Uterine smooth muscle cell (primary cell): Measurements from ENCODE around the gene TMEM41B. TPM values are rescaled to one million over a fixed set of nuclear protein-coding genes. Genes with fewer than 3 reads are reported as not detected.

Experiments used
- total RNA-seq: library from RNA; depleted of rRNA; stranded (reverse); fragments of >200 nt; gene quantifications from 2 replicates; pipeline ENCODE4 v1.2.3, GENCODE V29; 2014

Gene TMEM41B
- total RNA-seq: 102 and 124 TPM in 2 replicates

GRCh38 chr11:9314291-9315077 is at the start of gene TMEM41B:
TSS of gene TMEM41B (minus strand) at chr11:9314593. CDS start at chr11:9314441, 152 bp downstream.

GRCh38 chr11:9265211-9266131 is 48.9 kb downstream of the TMEM41B start, which contains the start of gene DENND5A:
TSS of gene DENND5A (minus strand) at chr11:9265350. CDS start at chr11:9265069, 281 bp downstream.

Other genes with a start within 250 kb of the TMEM41B start
- 3.1 and 3.4 TPM in 2 replicates for gene SCUBE2, start 223.0 kb downstream of the TMEM41B start, total RNA-seq
- 183 and 188 TPM in 2 replicates for gene DENND5A, start 49.2 kb downstream of the TMEM41B start, total RNA-seq
- 150 and 186 TPM in 2 replicates for gene IPO7, start 70.1 kb upstream of the TMEM41B start, total RNA-seq
- 27.9 and 52.8 TPM in 2 replicates for gene ZNF143, start 146.4 kb upstream of the TMEM41B start, total RNA-seq